Sigmoid colon (tissue), 4 donors: ENCODE measurements around the gene CTNNAL1.

Experiments
- CTCF ChIP-seq, 4 experiments: fragments of 450-650 bp in 3 of 4; fragments of 200-600 bp in 1 of 4; IDR thresholded peaks; one replicate each; pipeline ENCODE4 v1.5.1; 2016 to 2019; ENCODE audit warnings: antibody characterized with exemption in 4 of 4, mild to moderate bottlenecking in 3 of 4, moderate library complexity in 2 of 4
- EP300 ChIP-seq, 4 donors: sonication (generic); formaldehyde crosslinking; IDR thresholded peaks; one replicate each; pipeline ENCODE4 v1.6.1; 2017; ENCODE audit warnings: antibody characterized with exemption in 4 of 4
- POLR2A ChIP-seq, 2 donors: fragments of 450-650 bp; IDR thresholded peaks; one replicate each; pipeline ENCODE4 v1.6.1; 2016; ENCODE audit warnings: antibody characterized with exemption in 2 of 2, mild to moderate bottlenecking in 2 of 2, moderate library complexity in 2 of 2
- POLR2AphosphoS5 ChIP-seq, 4 donors: sonication (generic); formaldehyde crosslinking; IDR thresholded peaks; one replicate each; pipeline ENCODE4 v1.6.1; 2017; ENCODE audit warnings: antibody characterized with exemption in 4 of 4

- TF ChIP-seq CTCF (IDR thresholded peaks at IDR 0.05), result no peak
- no peak for TF ChIP-seq EP300 (IDR thresholded peaks at IDR 0.05)
- no peak for TF ChIP-seq POLR2AphosphoS5 (IDR thresholded peaks at IDR 0.05)
- no peak for TF ChIP-seq POLR2A (IDR thresholded peaks at IDR 0.05)
Measured at GRCh38 chr9:109040571-109040970, 27.3 kb upstream of the CTNNAL1 start.
